Omental fat pad (tissue), 4 donors: ENCODE measurements around the gene CDK8. TPM values are rescaled to one million over a fixed set of nuclear protein-coding genes. Genes with fewer than 3 reads are reported as not detected.
A peak's percentile ranks its signal among the peaks of the same experiment; 100 is the strongest.

Source experiments
- ATAC-seq: fragments of 150-250 bp; one replicate; pipeline ENCODE4 v1.9.1; 2016; ENCODE audit warnings: mild to moderate bottlenecking, moderate library complexity; ENCODE audit not compliant: low FRiP score
- DNase-seq: peaks from one replicate; pipeline ENCODE4 v3.0.0-alpha.2; 2019; ENCODE audit warnings: low spot score
- CTCF ChIP-seq, 3 donors: fragments of 450-650 bp; IDR thresholded peaks; one replicate each; pipeline ENCODE4 v1.5.1; 2016 to 2017; ENCODE audit warnings: antibody characterized with exemption in 3 of 3, mild to moderate bottlenecking in 3 of 3, moderate library complexity in 2 of 3
- total RNA-seq, 4 donors: library from RNA; depleted of rRNA; stranded (reverse); fragments of >200 nt; gene quantifications; one replicate each; pipeline ENCODE4 v1.1.0, GENCODE V29; 2016

CDK8 gene
- 10 to 100 TPM; 11.7 to 16.6 (median 13.0) TPM for total RNA-seq

- no peak for TF ChIP-seq CTCF (IDR thresholded peaks at IDR 0.05)
- peak; percentile 94 for ATAC-seq
- DNase-seq = peak; percentile 64
These were observed at the start of gene CDK8 for GRCh38 chr13:26253787-26254582. CDK8 (plus strand) TSS chr13:26254129; CDS start chr13:26254642, 513 bp downstream.

GRCh38 chr13:26208287-26208686 is 45.6 kb upstream of the CDK8 start:
- TF ChIP-seq CTCF (IDR thresholded peaks at IDR 0.05) = no peak
- no peak for ATAC-seq
- no peak for DNase-seq

GRCh38 chr13:26213345-26213744 is 40.6 kb upstream of the CDK8 start:
- TF ChIP-seq CTCF (IDR thresholded peaks at IDR 0.05) = no peak
- DNase-seq = no peak

GRCh38 chr13:26213982-26214381 is 39.9 kb upstream of the CDK8 start:
- ATAC-seq (no peak), DNase-seq (no peak)
- no peak for TF ChIP-seq CTCF (IDR thresholded peaks at IDR 0.05)

More at GRCh38 chr13:26213345-26213744, 40.6 kb upstream of the CDK8 start:
- ATAC-seq = no peak

GRCh38 chr13:26216042-26216441 is 37.9 kb upstream of the CDK8 start:
- no peak for TF ChIP-seq CTCF (IDR thresholded peaks at IDR 0.05)
- ATAC-seq = no peak
- DNase-seq = no peak

- DNase-seq (no peak), ATAC-seq (no peak)
- no peak for TF ChIP-seq CTCF (IDR thresholded peaks at IDR 0.05)
These were observed 34.2 kb upstream of the CDK8 start for GRCh38 chr13:26219726-26220125.

- TF ChIP-seq CTCF (IDR thresholded peaks at IDR 0.05) = no peak
- no peak for DNase-seq
- ATAC-seq = no peak
These were observed 33.4 kb upstream of the CDK8 start for GRCh38 chr13:26220575-26220974.
